Sigmoid colon (tissue), 7 donors: Measurements from ENCODE around the gene EEA1. TPM values are rescaled to one million over a fixed set of nuclear protein-coding genes. Genes with fewer than 3 reads are reported as not detected.

Source experiments
- DNase-seq: peaks from one replicate; pipeline ENCODE4 v3.0.0-alpha.2; 2019
- H3K27ac ChIP-seq, 4 donors: fragments of 200-600 bp; sonication (generic); one replicate each; pipeline ENCODE4 v1.5.1; 2016 to 2019; ENCODE audit warnings: mild to moderate bottlenecking in 1 of 4
- H3K27me3 ChIP-seq, 3 donors: fragments of 200-600 bp; sonication (generic); one replicate each; pipeline ENCODE4 v1.5.1; 2019; ENCODE audit warnings: mild to moderate bottlenecking in 1 of 3
- H3K36me3 ChIP-seq, 4 donors: fragments of 200-600 bp; sonication (generic); one replicate each; pipeline ENCODE4 v1.5.1; 2016 to 2019
- H3K4me1 ChIP-seq, 4 donors: fragments of 200-600 bp; sonication (generic); one replicate each; pipeline ENCODE4 v1.5.1; 2017 to 2019
- H3K4me3 ChIP-seq, 4 donors: fragments of 200-600 bp; sonication (generic); one replicate each; pipeline ENCODE4 v1.5.1; 2017 to 2019; ENCODE audit warnings: mild to moderate bottlenecking in 2 of 4, moderate library complexity in 1 of 4
- H3K9me3 ChIP-seq, 4 donors: fragments of 200-600 bp in 3 of 4; sonication (generic) in 3 of 4; one replicate each; pipeline versions ENCODE4 v1.5.1 to v1.6.1; 2013 to 2019
- EP300 ChIP-seq, 4 donors: sonication (generic); formaldehyde crosslinking; IDR thresholded peaks; one replicate each; pipeline ENCODE4 v1.6.1; 2017; ENCODE audit warnings: antibody characterized with exemption in 4 of 4
- POLR2A ChIP-seq, 2 donors: fragments of 450-650 bp; IDR thresholded peaks; one replicate each; pipeline ENCODE4 v1.6.1; 2016; ENCODE audit warnings: antibody characterized with exemption in 2 of 2, mild to moderate bottlenecking in 2 of 2, moderate library complexity in 2 of 2
- POLR2AphosphoS5 ChIP-seq, 4 donors: sonication (generic); formaldehyde crosslinking; IDR thresholded peaks; one replicate each; pipeline ENCODE4 v1.6.1; 2017; ENCODE audit warnings: antibody characterized with exemption in 4 of 4
- WGBS, 2 donors: extraction: QIAGEN DNeasy Blood & Tissue Kit; methylation state at CpG; one replicate each; pipeline ENCODE4 v1.1.7; 2013; 5-methylcytosine and 5-hydroxymethylcytosine counted together
- intact Hi-C: fragments of 100-400 bp; cut with DNase I; formaldehyde crosslinking; loops from one replicate; pipeline ENCODE4 v1.15.1; 2023
- polyA plus RNA-seq, 3 donors: library from polyadenylated mRNA; stranded (reverse); fragments of 200-250 nt; gene quantifications; one replicate each; pipeline ENCODE4 v1.2.3, GENCODE V29; 2013
- total RNA-seq, 4 donors: library from RNA; depleted of rRNA; stranded (reverse); fragments of >200 nt; gene quantifications; one replicate each; pipeline ENCODE4 v1.1.0, GENCODE V29; 2016
- TF ChIP-seq, protein P1 (sequence below), 4 experiments: fragments of 450-650 bp in 3 of 4; fragments of 200-600 bp in 1 of 4; IDR thresholded peaks; one replicate each; pipeline ENCODE4 v1.5.1; 2016 to 2019; ENCODE audit warnings: antibody characterized with exemption in 4 of 4, mild to moderate bottlenecking in 3 of 4, moderate library complexity in 2 of 4
- donor health status: healthy with polysubstance abuse.
- donor health status: Bipolar disorder and iron deficiency.
- donor health status: healthy.

Gene EEA1
- total and polyA plus RNA-seq, 7 donors, result 3.0 to 40.2 (median 17.9) TPM

DNA sequence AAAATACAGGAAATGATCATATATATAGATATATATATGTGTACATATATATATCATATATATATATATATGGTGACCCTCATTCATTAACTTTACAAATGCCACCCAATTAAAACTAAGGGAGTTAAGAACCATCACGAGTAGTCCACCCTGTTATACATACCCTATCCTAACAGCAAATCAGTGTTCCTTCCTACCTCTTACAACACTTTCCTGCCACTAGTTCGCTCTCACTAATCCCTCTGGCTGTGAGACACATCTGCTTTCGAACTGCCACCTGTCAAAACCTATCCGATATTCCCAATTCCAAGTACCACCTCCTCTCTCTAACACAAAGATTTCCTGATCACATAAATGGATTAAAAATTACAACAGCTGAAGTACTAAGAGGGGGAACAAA, 100.5 kb downstream of the EEA1 start:
- 91 to 93% methylated on average over 4 of the region's 4 CpGs for WGBS, 2 donors
- TF ChIP-seq POLR2AphosphoS5 (IDR thresholded peaks at IDR 0.05), result no peak
- peaks cover 0 to 58% (median 11%) of the 10 kb centered on the region in 4 donors for H3K36me3 ChIP-seq

DNA sequence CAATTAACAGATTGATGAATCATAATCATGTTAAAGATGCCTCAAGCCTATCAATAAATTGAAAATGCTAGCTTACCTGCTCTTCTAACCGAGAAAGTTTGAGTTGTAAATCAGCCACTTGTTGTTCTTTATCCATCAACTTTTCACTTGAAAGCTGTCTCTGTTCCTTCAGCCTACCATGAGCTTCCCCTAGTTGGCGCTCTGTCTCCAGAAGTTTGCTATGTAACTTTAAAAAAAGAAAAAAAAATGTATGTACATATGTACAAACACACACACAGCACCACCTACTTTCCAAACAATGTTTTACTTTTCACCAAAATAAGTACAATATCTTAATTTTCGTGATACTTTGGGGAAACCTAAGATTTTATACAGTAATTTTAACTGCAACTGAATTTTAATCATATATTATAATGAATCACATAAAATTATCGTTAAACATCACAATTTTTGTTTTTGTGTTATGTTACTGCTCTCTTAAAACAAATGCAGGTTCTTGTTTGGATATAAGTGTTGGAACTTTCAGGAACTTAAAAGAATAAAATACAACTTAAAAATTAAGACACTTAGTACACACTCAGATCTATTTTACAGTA, 101.2 kb downstream of the EEA1 start:
- intact Hi-C loops, result no loop called here
- 47 to 78% methylated on average over 4 of the region's 4 CpGs for WGBS, 2 donors
- peaks cover 0 to 58% (median 12%) of the 10 kb centered on the region in 4 donors for H3K36me3 ChIP-seq
- no peak overlapping the region for H3K4me3 ChIP-seq
- no peaks in the 10 kb centered on the region for H3K27me3 ChIP-seq
- H3K9me3 ChIP-seq, result no peaks in the 10 kb centered on the region
- TF ChIP-seq, protein P1, sequence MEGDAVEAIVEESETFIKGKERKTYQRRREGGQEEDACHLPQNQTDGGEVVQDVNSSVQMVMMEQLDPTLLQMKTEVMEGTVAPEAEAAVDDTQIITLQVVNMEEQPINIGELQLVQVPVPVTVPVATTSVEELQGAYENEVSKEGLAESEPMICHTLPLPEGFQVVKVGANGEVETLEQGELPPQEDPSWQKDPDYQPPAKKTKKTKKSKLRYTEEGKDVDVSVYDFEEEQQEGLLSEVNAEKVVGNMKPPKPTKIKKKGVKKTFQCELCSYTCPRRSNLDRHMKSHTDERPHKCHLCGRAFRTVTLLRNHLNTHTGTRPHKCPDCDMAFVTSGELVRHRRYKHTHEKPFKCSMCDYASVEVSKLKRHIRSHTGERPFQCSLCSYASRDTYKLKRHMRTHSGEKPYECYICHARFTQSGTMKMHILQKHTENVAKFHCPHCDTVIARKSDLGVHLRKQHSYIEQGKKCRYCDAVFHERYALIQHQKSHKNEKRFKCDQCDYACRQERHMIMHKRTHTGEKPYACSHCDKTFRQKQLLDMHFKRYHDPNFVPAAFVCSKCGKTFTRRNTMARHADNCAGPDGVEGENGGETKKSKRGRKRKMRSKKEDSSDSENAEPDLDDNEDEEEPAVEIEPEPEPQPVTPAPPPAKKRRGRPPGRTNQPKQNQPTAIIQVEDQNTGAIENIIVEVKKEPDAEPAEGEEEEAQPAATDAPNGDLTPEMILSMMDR (IDR thresholded peaks at IDR 0.05), result no peak
- TF ChIP-seq EP300 (IDR thresholded peaks at IDR 0.05) (no peak), POLR2A (IDR thresholded peaks at IDR 0.05) (no peak), POLR2AphosphoS5 (IDR thresholded peaks at IDR 0.05) (no peak)
- H3K27ac ChIP-seq, result no peak overlapping the region
- no peaks in the 10 kb centered on the region for H3K4me1 ChIP-seq
- no peak for DNase-seq

More for the DNA sequence above, 100.5 kb downstream of the EEA1 start:
- Histone ChIP-seq H3K27me3 (no peaks in the 10 kb centered on the region), H3K4me1 (no peaks in the 10 kb centered on the region), H3K4me3 (no peak overlapping the region), H3K9me3 (no peaks in the 10 kb centered on the region), H3K27ac (no peak overlapping the region)
- intact Hi-C loops, result no loop called here
- no peak for DNase-seq

DNA sequence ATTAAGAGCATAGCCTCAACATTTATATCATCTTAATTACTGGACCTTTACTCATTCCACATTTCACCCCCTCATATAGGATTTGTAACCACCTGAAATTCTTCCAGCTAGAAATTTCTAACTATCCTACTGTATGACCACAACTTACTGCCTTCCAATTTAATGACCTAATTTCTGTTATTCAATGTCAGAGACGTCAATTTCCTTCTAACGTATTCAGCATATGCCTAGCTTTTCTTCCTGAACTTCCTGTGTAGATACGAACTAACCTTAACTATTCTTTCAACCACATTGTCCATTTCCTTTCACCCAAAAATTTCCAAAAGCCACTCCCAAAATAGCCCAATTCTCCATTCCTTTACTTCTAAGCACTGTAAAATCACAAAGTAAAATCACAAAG, 108.0 kb downstream of the EEA1 start:
- peaks cover 0 to 34% (median 4%) of the 10 kb centered on the region in 4 donors for H3K36me3 ChIP-seq
- H3K27ac ChIP-seq, result no peak overlapping the region
- no peak for DNase-seq
- TF ChIP-seq POLR2A (IDR thresholded peaks at IDR 0.05), result no peak
- H3K9me3 ChIP-seq, result no peaks in the 10 kb centered on the region
- intact Hi-C loops, result no loop called here
- no peaks in the 10 kb centered on the region for H3K27me3 ChIP-seq
- WGBS, 2 donors, result 90 to 93% methylated on average over 3 of the region's 3 CpGs
- no peaks in the 10 kb centered on the region for H3K4me1 ChIP-seq
- H3K4me3 ChIP-seq, result no peak overlapping the region

DNA sequence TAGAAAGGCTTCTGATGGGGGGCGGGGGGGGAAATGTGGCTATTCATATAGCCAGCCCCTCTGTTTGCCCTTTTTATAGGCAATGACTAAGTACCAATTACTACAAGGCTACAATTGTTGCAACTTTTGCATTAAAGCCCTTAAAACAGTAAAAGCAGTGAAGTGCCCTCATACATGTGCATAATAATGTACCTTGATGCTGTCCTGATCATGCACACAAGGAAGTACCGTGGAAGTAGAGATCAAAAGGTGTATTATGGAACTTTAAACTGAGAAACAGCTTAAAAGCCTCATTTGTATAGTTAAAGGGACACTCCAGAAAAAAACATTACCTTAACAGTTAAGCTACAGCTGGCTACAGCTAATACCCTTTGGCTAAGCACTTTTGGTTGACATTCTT, 114.5 kb downstream of the EEA1 start:
- Histone ChIP-seq H3K27ac (no peak overlapping the region), H3K36me3 (peaks cover 0 to 55% (median 0%) of the 10 kb centered on the region in 4 donors), H3K27me3 (no peaks in the 10 kb centered on the region), H3K4me1 (no peaks in the 10 kb centered on the region), H3K9me3 (no peaks in the 10 kb centered on the region), H3K4me3 (no peak overlapping the region)
- intact Hi-C loops, result no loop called here
- 58 to 75% methylated on average over 2 of the region's 2 CpGs for WGBS, 2 donors
- TF ChIP-seq POLR2A (IDR thresholded peaks at IDR 0.05), result no peak
- no peak for TF ChIP-seq EP300 (IDR thresholded peaks at IDR 0.05)
- TF ChIP-seq POLR2AphosphoS5 (IDR thresholded peaks at IDR 0.05), result no peak
- TF ChIP-seq, protein P1 (IDR thresholded peaks at IDR 0.05), result no peak
- no peak for DNase-seq

DNA sequence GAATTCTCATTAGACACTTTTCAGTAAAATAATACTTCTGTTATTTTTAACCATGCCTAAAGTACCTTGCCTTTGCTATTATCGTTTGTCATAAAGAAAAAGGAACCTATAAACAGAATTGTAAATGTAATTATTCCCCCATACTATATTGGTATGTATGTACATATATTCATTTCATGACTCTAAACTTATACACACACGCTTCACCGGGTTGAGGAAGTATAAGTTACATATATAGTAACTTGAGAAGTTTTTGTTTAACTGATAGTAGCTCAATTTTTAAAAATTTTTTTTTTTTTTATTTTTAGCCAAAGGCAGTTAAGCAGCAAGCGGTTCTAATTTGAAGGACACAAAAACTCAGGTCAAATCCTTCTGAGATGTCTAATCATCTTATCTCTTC, 118.7 kb downstream of the EEA1 start:
- TF ChIP-seq POLR2AphosphoS5 (IDR thresholded peaks at IDR 0.05), result no peak
- no peak for TF ChIP-seq POLR2A (IDR thresholded peaks at IDR 0.05)
- TF ChIP-seq, protein P1 (IDR thresholded peaks at IDR 0.05), result no peak
- TF ChIP-seq EP300 (IDR thresholded peaks at IDR 0.05), result no peak
- Histone ChIP-seq H3K36me3 (peaks cover 0 to 80% (median 5%) of the 10 kb centered on the region in 4 donors), H3K4me3 (no peak overlapping the region), H3K4me1 (no peaks in the 10 kb centered on the region), H3K9me3 (no peaks in the 10 kb centered on the region), H3K27ac (no peak overlapping the region), H3K27me3 (no peaks in the 10 kb centered on the region)
- WGBS, 2 donors, result 72 to 95% methylated on average over 4 of the region's 4 CpGs
- DNase-seq, result no peak
- intact Hi-C loops, result no loop called here

DNA sequence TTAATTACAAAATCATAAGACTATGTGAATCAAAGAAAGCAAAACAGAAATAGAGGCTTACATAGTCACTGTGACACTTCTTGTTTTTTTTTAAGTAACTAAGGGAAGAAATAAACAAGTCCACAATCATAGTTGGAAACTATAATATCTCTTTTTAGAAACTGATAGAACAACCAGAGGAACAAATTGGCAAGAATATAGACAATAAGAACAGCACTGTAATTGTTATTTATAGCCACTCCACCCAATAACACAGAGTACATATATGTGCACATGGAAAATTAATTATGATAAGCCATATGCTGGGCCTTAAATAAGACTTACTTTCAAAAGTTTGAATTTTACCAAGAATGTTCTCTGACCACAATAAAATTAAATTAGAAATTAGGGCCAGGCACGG, 125.2 kb downstream of the EEA1 start:
- H3K4me1 ChIP-seq, result no peaks in the 10 kb centered on the region
- no peak for DNase-seq
- no peaks in the 10 kb centered on the region for H3K9me3 ChIP-seq
- intact Hi-C loops, result no loop called here
- no peaks in the 10 kb centered on the region for H3K27me3 ChIP-seq
- WGBS, 2 donors, result 96 to 100% methylated on average over 1 of the region's 1 CpG
- TF ChIP-seq EP300 (IDR thresholded peaks at IDR 0.05) (no peak), POLR2AphosphoS5 (IDR thresholded peaks at IDR 0.05) (no peak), POLR2A (IDR thresholded peaks at IDR 0.05) (no peak)
- TF ChIP-seq, protein P1 (IDR thresholded peaks at IDR 0.05), result no peak
- no peak overlapping the region for H3K27ac ChIP-seq
- no peak overlapping the region for H3K4me3 ChIP-seq
- H3K36me3 ChIP-seq, result peaks cover 0 to 59% (median 5%) of the 10 kb centered on the region in 4 donors
